ENCODE results near the gene EEPD1.

DNA sequence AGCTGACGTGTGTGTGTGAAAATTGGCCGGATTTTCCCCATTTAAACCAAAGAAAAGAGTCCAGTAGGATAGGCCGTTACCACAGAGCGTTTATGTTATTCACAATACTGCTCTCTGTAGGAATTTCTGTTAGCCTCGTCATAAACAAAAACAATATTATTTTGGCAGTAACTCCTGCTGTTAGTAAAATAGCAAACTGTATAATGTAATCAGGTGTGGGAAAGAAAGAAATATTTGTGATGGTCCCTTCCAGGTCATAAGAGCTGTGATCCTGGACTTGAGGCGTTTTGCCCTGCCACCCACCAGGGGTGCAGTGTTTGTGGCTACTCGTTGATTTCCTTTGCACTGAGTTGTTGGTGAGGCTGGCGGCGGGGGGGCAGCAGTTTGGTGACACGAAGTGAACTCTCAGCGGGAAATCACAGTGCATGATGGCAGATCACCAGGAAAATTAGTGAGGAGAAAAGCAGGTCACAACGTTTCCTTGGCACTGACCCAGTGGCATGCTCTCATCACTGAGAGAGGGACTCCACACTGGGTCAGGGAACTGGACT lies 2.8 kb downstream of the EEPD1 start:
- no peak for TF ChIP-seq POLR2A (IDR thresholded peaks at IDR 0.05; ENCODE audit: low read depth, low read length)
- no peak for TF ChIP-seq EZH2 (IDR thresholded peaks at IDR 0.05; ENCODE audit: borderline replicate concordance, low read depth, low read length, severe bottlenecking)
- TF ChIP-seq, protein P1, sequence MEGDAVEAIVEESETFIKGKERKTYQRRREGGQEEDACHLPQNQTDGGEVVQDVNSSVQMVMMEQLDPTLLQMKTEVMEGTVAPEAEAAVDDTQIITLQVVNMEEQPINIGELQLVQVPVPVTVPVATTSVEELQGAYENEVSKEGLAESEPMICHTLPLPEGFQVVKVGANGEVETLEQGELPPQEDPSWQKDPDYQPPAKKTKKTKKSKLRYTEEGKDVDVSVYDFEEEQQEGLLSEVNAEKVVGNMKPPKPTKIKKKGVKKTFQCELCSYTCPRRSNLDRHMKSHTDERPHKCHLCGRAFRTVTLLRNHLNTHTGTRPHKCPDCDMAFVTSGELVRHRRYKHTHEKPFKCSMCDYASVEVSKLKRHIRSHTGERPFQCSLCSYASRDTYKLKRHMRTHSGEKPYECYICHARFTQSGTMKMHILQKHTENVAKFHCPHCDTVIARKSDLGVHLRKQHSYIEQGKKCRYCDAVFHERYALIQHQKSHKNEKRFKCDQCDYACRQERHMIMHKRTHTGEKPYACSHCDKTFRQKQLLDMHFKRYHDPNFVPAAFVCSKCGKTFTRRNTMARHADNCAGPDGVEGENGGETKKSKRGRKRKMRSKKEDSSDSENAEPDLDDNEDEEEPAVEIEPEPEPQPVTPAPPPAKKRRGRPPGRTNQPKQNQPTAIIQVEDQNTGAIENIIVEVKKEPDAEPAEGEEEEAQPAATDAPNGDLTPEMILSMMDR (IDR thresholded peaks at IDR 0.05; ENCODE audit: extremely low read depth in 1 of 2, insufficient read depth in 1 of 2, low read depth in 1 of 2, low read length in 2 of 2) = no peak
- no peak for TF ChIP-seq POLR2AphosphoS5 (IDR thresholded peaks at IDR 0.05; ENCODE audit: insufficient read depth, low read depth, low read length)
- TF ChIP-seq, protein P2, sequence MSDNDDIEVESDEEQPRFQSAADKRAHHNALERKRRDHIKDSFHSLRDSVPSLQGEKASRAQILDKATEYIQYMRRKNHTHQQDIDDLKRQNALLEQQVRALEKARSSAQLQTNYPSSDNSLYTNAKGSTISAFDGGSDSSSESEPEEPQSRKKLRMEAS (IDR thresholded peaks at IDR 0.05; ENCODE audit: insufficient read depth, insufficient read length) = no peak
- TF ChIP-seq JUN (IDR thresholded peaks at IDR 0.05; ENCODE audit: borderline replicate concordance, insufficient read depth, insufficient read length, low read depth) = no peak
- TF ChIP-seq FOS (IDR thresholded peaks at IDR 0.05; ENCODE audit: borderline replicate concordance, insufficient read depth, low read length) = no peak
- no peak for TF ChIP-seq GATA2 (IDR thresholded peaks at IDR 0.05; ENCODE audit: insufficient read depth, insufficient read length, low read depth, low read length)
- TF ChIP-seq MYC (IDR thresholded peaks at IDR 0.05; ENCODE audit: low read depth, low read length) = no peak
